GM12878 (cell line): ENCODE data around the gene RAD51B. TPM values are rescaled to one million over a fixed set of nuclear protein-coding genes. Genes with fewer than 3 reads are reported as not detected.

Experiments
- ATAC-seq: fragments of 200-7000 bp; cut with Tn5 transposase; 3 replicates; pipeline ENCODE4 v1.9.1; 2020; ENCODE audit warnings: mild to moderate bottlenecking, moderate library complexity
- BruUV-seq: library from RNA; stranded (reverse); fragments of 400-500 nt; replicated peaks from 2 replicates; lab custom pipeline; 2021; lab: Mats Ljungman, UMichigan
- CTCF ChIA-PET: fragments of 300-600 bp; sonication (Branson Sonifier 250); formaldehyde crosslinking; extraction: SDS; loops from one replicate; lab custom pipeline; 2021; ENCODE audit warnings: inconsistent platforms; lab: Yijun Ruan, JAX
- POLR2A ChIA-PET: fragments of 350-600 bp; formaldehyde crosslinking; extraction: SDS; loops from one replicate; lab custom pipeline; 2021; ENCODE audit warnings: inconsistent platforms; lab: Charles Lee
- RAD21 ChIA-PET: fragments of 300-600 bp; sonication (Branson Sonifier 250); formaldehyde crosslinking; loops from one replicate; lab custom pipeline; 2023; ENCODE audit warnings: antibody characterized with exemption; ENCODE audit not compliant: unreplicated experiment; lab: Charles Lee
- SMC1A ChIA-PET: fragments of 300-600 bp; sonication (Branson Sonifier 250); formaldehyde crosslinking; loops from one replicate; lab custom pipeline; 2023; ENCODE audit not compliant: unreplicated experiment, uncharacterized antibody; lab: Charles Lee
- DNase-seq: peaks from one replicate; pipeline ENCODE4 v3.0.0-alpha.2; 2011; ENCODE audit warnings: low read depth, low spot score
- FAIRE-seq: peaks from 3 replicates; lab custom pipeline; 2011; peaks lifted over from hg19 to GRCh38; lab: Jason Lieb, UNC
- H2AFZ ChIP-seq: 2 replicates; pipeline ENCODE4 v1.6.0; 2011; ENCODE audit warnings: low read depth, low read length, control low read depth; ENCODE audit not compliant: control insufficient read depth
- H3K27ac ChIP-seq: 2 replicates; pipeline ENCODE4 v1.5.1; 2011; ENCODE audit warnings: control low read depth; ENCODE audit not compliant: control insufficient read depth, insufficient read depth
- H3K27me3 ChIP-seq, 2 experiments: replicated peaks in 1 of 2; 2 replicates each; pipeline versions ENCODE4 v1.6.0 to v1.6.1; 2011; ENCODE audit warnings: low read length in 1 of 2; ENCODE audit not compliant: control insufficient read depth in 2 of 2, insufficient read depth in 2 of 2
- H3K36me3 ChIP-seq, 2 experiments: 2 replicates each; pipeline ENCODE4 v1.5.1; 2011; ENCODE audit warnings: low read length in 1 of 2; ENCODE audit not compliant: control insufficient read depth in 2 of 2, insufficient read depth in 2 of 2
- H3K4me1 ChIP-seq: 2 replicates; pipeline ENCODE4 v1.6.1; 2011; ENCODE audit warnings: mild to moderate bottlenecking, low read length, moderate library complexity, mixed read lengths; ENCODE audit not compliant: control insufficient read depth, insufficient read depth
- H3K4me2 ChIP-seq: 2 replicates; pipeline ENCODE4 v1.6.0; 2011; ENCODE audit warnings: control low read depth; ENCODE audit not compliant: control insufficient read depth, insufficient read depth
- H3K4me3 ChIP-seq: fragments of 200-600 bp; sonication (generic); 2 replicates; pipeline ENCODE4 v1.5.1; 2016
- H3K79me2 ChIP-seq: 2 replicates; pipeline ENCODE4 v1.6.0; 2011; ENCODE audit warnings: low read length; ENCODE audit not compliant: control insufficient read depth, insufficient read depth
- H3K9ac ChIP-seq: 2 replicates; pipeline ENCODE4 v1.8.0; 2011; ENCODE audit warnings: low read length, control low read depth, mixed read lengths; ENCODE audit not compliant: control insufficient read depth, insufficient read depth
- H3K9me3 ChIP-seq: replicated peaks from 3 replicates; pipeline ENCODE4 v1.5.1; 2011; ENCODE audit warnings: mild to moderate bottlenecking, low read length; ENCODE audit not compliant: control insufficient read depth, insufficient read depth
- H4K20me1 ChIP-seq: 2 replicates; pipeline ENCODE4 v1.6.0; 2011; ENCODE audit not compliant: control insufficient read depth, insufficient read depth
- ATF3 ChIP-seq: IDR thresholded peaks from 2 replicates; pipeline ENCODE4 v1.6.1; 2011; ENCODE audit warnings: low read depth, mild to moderate bottlenecking, low read length, moderate library complexity, borderline replicate concordance; ENCODE audit errors: extremely low read depth
- CHD4 ChIP-seq: fragments of 200-600 bp; sonication (generic); IDR thresholded peaks from 2 replicates; pipeline ENCODE4 v1.6.1; 2016; ENCODE audit warnings: mild to moderate bottlenecking
- ESRRA ChIP-seq: IDR thresholded peaks from 2 replicates; pipeline ENCODE4 v1.6.1; 2012; ENCODE audit warnings: mild to moderate bottlenecking, low read length, improper control_type of control experiment
- MLLT1 ChIP-seq: fragments of 450-650 bp; IDR thresholded peaks from 2 replicates; pipeline ENCODE4 v1.6.1; 2016; ENCODE audit warnings: mild to moderate bottlenecking
- NFYA ChIP-seq: IDR thresholded peaks from 2 replicates; pipeline ENCODE4 v1.6.1; 2011; ENCODE audit warnings: low read depth, mild to moderate bottlenecking, low read length, improper control_type of control experiment, borderline replicate concordance
- NKRF ChIP-seq: fragments of 450-650 bp; conservative IDR thresholded peaks from 2 replicates; pipeline ENCODE4 v1.6.1; 2017; ENCODE audit warnings: mild to moderate bottlenecking, moderate library complexity
- PML ChIP-seq: IDR thresholded peaks from 2 replicates; pipeline ENCODE4 v1.6.1; 2012; ENCODE audit warnings: low read length, inconsistent platforms
- RELA ChIP-seq: fragments of 450-650 bp; IDR thresholded peaks from 2 replicates; pipeline ENCODE4 v1.8.0; 2014; ENCODE audit warnings: borderline replicate concordance; ENCODE audit not compliant: partially characterized antibody
- STAT1 ChIP-seq: fragments of 450-650 bp; conservative IDR thresholded peaks from 2 replicates; pipeline ENCODE4 v1.6.1; 2014; ENCODE audit warnings: antibody characterized with exemption, mild to moderate bottlenecking
- TBL1XR1 ChIP-seq: IDR thresholded peaks from 2 replicates; pipeline ENCODE4 v1.6.1; 2012; ENCODE audit warnings: low read depth, low read length, improper control_type of control experiment
- YBX1 ChIP-seq: fragments of 450-650 bp; IDR thresholded peaks from 2 replicates; pipeline ENCODE4 v1.6.1; 2016; ENCODE audit warnings: antibody characterized with exemption
- ZZZ3 ChIP-seq: IDR thresholded peaks from 2 replicates; pipeline ENCODE4 v1.6.1; 2011; ENCODE audit warnings: low read depth; ENCODE audit not compliant: control insufficient read depth, insufficient read length
- WGBS: methylation state at CpG from one replicate; pipeline ENCODE4 v1.1.6; 2016; ENCODE audit warnings: low lambda C conversion rate; ENCODE audit not compliant: insufficient replicate concordance, insufficient coverage; ENCODE audit errors: missing lambda C conversion rate; 5-methylcytosine and 5-hydroxymethylcytosine counted together
- in situ Hi-C: fragments of 300-500 bp; cut with MboI; formaldehyde crosslinking; loops from 9 replicates; pipeline ENCODE4 v1.14.3; 2018; ENCODE audit warnings: mixed read lengths
- intact Hi-C: fragments of 100-400 bp; cut with micrococcal nuclease; formaldehyde crosslinking; loops from one replicate; pipeline ENCODE4 v1.14.2; 2022; ENCODE audit not compliant: unreplicated experiment
- polyA plus RNA-seq, 11 experiments: library from polyadenylated mRNA; depleted of rRNA in 4 of 11; unstranded in 6 of 11; stranded (reverse) in 5 of 11; fragments of >200 nt; fragmentation: Nextera tagmentation in 4 of 11; fragmentation: Illumina TruSeq in 1 of 11; extraction: Ambion mirVana in 4 of 11; extraction: Trizol in 1 of 11; gene quantifications; 1 replicate in 1 of 11; 2 replicates in 10 of 11; pipeline versions ENCODE4 v1.2.1 to v1.2.3, GENCODE V29; 2011 to 2016; ENCODE audit warnings: inconsistent platforms in 2 of 11, missing spikeins in 2 of 11, low read depth in 1 of 11
- total RNA-seq, 4 experiments: library from RNA; depleted of rRNA in 3 of 4; stranded (reverse); fragments of >200 nt in 3 of 4; fragmentation: Illumina TruSeq in 1 of 4; extraction: Trizol in 1 of 4; gene quantifications; 2 replicates each; pipeline versions ENCODE4 v1.2.1 to v1.2.3, GENCODE V29; 2013 to 2021

The RAD51B gene
- total and polyA plus RNA-seq, 10 of the 15 experiments (the other 5 are each of a cell fraction or from before 2014, with no cell fraction given), result 9.8 to 26.8 (median 21.3) TPM

GRCh38 chr14:68426661-68427549, 607.3 kb downstream of the RAD51B start:
- RAD21 ChIA-PET, result interaction anchor here (1.1 kb wide), 1 partner anchor 86 kb away, joined by 3 read pairs; no protein-coding TSS in a partner anchor
- Histone ChIP-seq H3K4me3 (no peak overlapping the region), H3K4me1 (no peaks in the 10 kb centered on the region), H3K79me2 (no peaks in the 10 kb centered on the region), H3K9ac (no peak overlapping the region), H4K20me1 (no peaks in the 10 kb centered on the region), H3K4me2 (no peak overlapping the region), H3K27ac (no peak overlapping the region), H3K36me3 (no peaks in the 10 kb centered on the region; a peak in 1 of 4 replicates), H2AFZ (no peak overlapping the region), H3K27me3 (no peaks in the 10 kb centered on the region), H3K9me3 (no peaks in the 10 kb centered on the region; the same call in 2 of the 3 replicates)
- WGBS, result 66% methylated on average over 6 of the region's 6 CpGs
- CTCF ChIA-PET, result no interaction called here
- intact Hi-C loops, result no loop called here
- TF ChIP-seq NKRF, result no peak
- TF ChIP-seq TBL1XR1, result no peak
- no peak for TF ChIP-seq STAT1
- no peak for TF ChIP-seq ATF3
- no peak for TF ChIP-seq CHD4
- TF ChIP-seq RELA, result no peak
- TF ChIP-seq YBX1, result no peak
- TF ChIP-seq ZZZ3, result no peak
- TF ChIP-seq NFYA, result no peak
- no peak for TF ChIP-seq MLLT1
- TF ChIP-seq ESRRA, result no peak
- TF ChIP-seq PML, result no peak
- no peak for DNase-seq
- no TSS peak for BruUV-seq
- no peak for FAIRE-seq
- SMC1A ChIA-PET, result interaction anchor here (0.7 to 0.9 kb wide), 3 partner anchors 10 to 252 kb away, joined by 3 read pairs; no protein-coding TSS in a partner anchor
- ATAC-seq, result no peak
- in situ Hi-C loops, result no loop called here
- POLR2A ChIA-PET, result interaction anchor here (1.1 to 1.2 kb wide), 2 partner anchors 18 to 21 kb away, joined by 3 read pairs; no protein-coding TSS in a partner anchor
